C4-2B (cell line): ENCODE measurements around the gene HS3ST3A1.

Source experiments
- H3K27ac ChIP-seq: fragments of 450-650 bp; 2 replicates; pipeline ENCODE4 v1.5.1; 2017
- CTCF ChIP-seq: fragments of 450-650 bp; conservative IDR thresholded peaks from 2 replicates; pipeline ENCODE4 v1.5.1; 2017; ENCODE audit warnings: mild to moderate bottlenecking
- ZFX ChIP-seq: fragments of 450-650 bp; IDR thresholded peaks from 2 replicates; pipeline ENCODE4 v1.6.1; 2017

The HS3ST3A1 gene

GRCh38 chr17:13490906-13491482, 110.7 kb downstream of the HS3ST3A1 start:
- no peak for TF ChIP-seq CTCF
- H3K27ac ChIP-seq: no peak overlapping the region

GRCh38 chr17:13490427-13490826, 111.3 kb downstream of the HS3ST3A1 start:
- TF ChIP-seq ZFX (no peak), CTCF (no peak)
- H3K27ac ChIP-seq: no peak overlapping the region

GRCh38 chr17:13485327-13485726, 116.4 kb downstream of the HS3ST3A1 start:
- no peak overlapping the region for H3K27ac ChIP-seq
- TF ChIP-seq CTCF (no peak), ZFX (no peak)

GRCh38 chr17:13484020-13484419, 117.7 kb downstream of the HS3ST3A1 start:
- no peak for TF ChIP-seq ZFX
- TF ChIP-seq CTCF: no peak
- H3K27ac ChIP-seq: no peak overlapping the region

- no peak for TF ChIP-seq CTCF
- TF ChIP-seq ZFX: no peak
- no peak overlapping the region for H3K27ac ChIP-seq
These were observed 120.9 kb downstream of the HS3ST3A1 start for GRCh38 chr17:13480877-13481276.

- TF ChIP-seq CTCF: no peak
- no peak for TF ChIP-seq ZFX
These were observed 123.4 kb downstream of the HS3ST3A1 start for GRCh38 chr17:13478326-13478830.

GRCh38 chr17:13477180-13477611, 124.5 kb downstream of the HS3ST3A1 start:
- no peak overlapping the region for H3K27ac ChIP-seq
- TF ChIP-seq CTCF (no peak), ZFX (no peak)

More at GRCh38 chr17:13478326-13478830, 123.4 kb downstream of the HS3ST3A1 start:
- no peak overlapping the region for H3K27ac ChIP-seq
